MCF 10A (cell line): ENCODE results near the gene TP53RK. TPM values are rescaled to one million over a fixed set of nuclear protein-coding genes. Genes with fewer than 3 reads are reported as not detected.

ENCODE experiments used
- BruUV-seq: library from RNA; stranded (reverse); fragments of 400-500 nt; replicated peaks from 2 replicates; lab custom pipeline; 2021; lab: Mats Ljungman, UMichigan
- CTCF ChIA-PET: fragments of 300-600 bp; sonication (Branson Sonifier 250); formaldehyde crosslinking; extraction: SDS; loops from one replicate; lab custom pipeline; 2021; ENCODE audit warnings: antibody characterized with exemption, inconsistent platforms; lab: Yijun Ruan, JAX
- POLR2A ChIA-PET: fragments of 300-600, 350-650 bp; sonication (Branson Sonifier 250); formaldehyde crosslinking; extraction: SDS; loops from one replicate; lab custom pipeline; 2020; ENCODE audit warnings: antibody characterized with exemption, inconsistent platforms; lab: Yijun Ruan, JAX
- DNase-seq: peaks from one replicate; pipeline ENCODE4 v3.0.0-alpha.2; 2018; ENCODE audit not compliant: unreplicated experiment
- H3K27ac Mint-ChIP-seq: one replicate; pipeline ENCODE4 v1.8.0; 2022; ENCODE audit warnings: mild to moderate bottlenecking, low read depth, mixed read lengths; ENCODE audit not compliant: unreplicated experiment
- H3K27me3 Mint-ChIP-seq: one replicate; pipeline ENCODE4 v1.8.0; 2022; ENCODE audit warnings: mixed read lengths; ENCODE audit not compliant: insufficient read depth, unreplicated experiment
- H3K36me3 Mint-ChIP-seq: one replicate; pipeline ENCODE4 v1.8.0; 2022; ENCODE audit warnings: mild to moderate bottlenecking, moderate library complexity, mixed read lengths; ENCODE audit not compliant: insufficient read depth, unreplicated experiment
- H3K4me1 Mint-ChIP-seq: one replicate; pipeline ENCODE4 v1.8.0; 2022; ENCODE audit warnings: mixed read lengths; ENCODE audit not compliant: insufficient read depth, unreplicated experiment
- H3K4me3 Mint-ChIP-seq: one replicate; pipeline ENCODE4 v1.8.0; 2022; ENCODE audit warnings: mild to moderate bottlenecking, moderate library complexity, mixed read lengths; ENCODE audit not compliant: unreplicated experiment
- H3K9me3 Mint-ChIP-seq: one replicate; pipeline ENCODE4 v1.8.0; 2022; ENCODE audit warnings: mixed read lengths; ENCODE audit not compliant: unreplicated experiment
- CTCF ChIP-seq: fragments of 200-600 bp; IDR thresholded peaks from one replicate; pipeline ENCODE4 v1.8.0; 2022; ENCODE audit warnings: antibody characterized with exemption, mild to moderate bottlenecking; ENCODE audit not compliant: unreplicated experiment
- intact Hi-C: fragments of 100-400 bp; cut with micrococcal nuclease; formaldehyde crosslinking; loops from 2 replicates; pipeline ENCODE4 v1.14.1; 2022
- total RNA-seq: library from RNA; stranded (reverse); gene quantifications from 2 replicates; pipeline ENCODE4 v1.2.3, GENCODE V29; 2022

TP53RK gene
- total RNA-seq, 1 experiment from 2014 or later: 16.2 TPM

GRCh38 chr20:46666818-46667515, 22.3 kb downstream of the TP53RK start:
- intact Hi-C loops: no loop called here
- CTCF ChIA-PET: interaction anchor here (1.0 to 1.2 kb wide), 2 partner anchors 80 to 148 kb away, joined by 3 read pairs; no protein-coding TSS in a partner anchor
- H3K9me3 Mint-ChIP-seq: no peaks in the 10 kb centered on the region
- peak; percentile 70 for DNase-seq
- no TSS peak for BruUV-seq
- no peaks in the 10 kb centered on the region for H3K36me3 Mint-ChIP-seq
- no peaks in the 10 kb centered on the region for H3K4me1 Mint-ChIP-seq
- H3K27me3 Mint-ChIP-seq: no peaks in the 10 kb centered on the region
- TF ChIP-seq CTCF: no peak
- POLR2A ChIA-PET: no interaction called here
- no peak overlapping the region for H3K27ac Mint-ChIP-seq
- H3K4me3 Mint-ChIP-seq: no peak overlapping the region

- H3K4me3 Mint-ChIP-seq: no peak overlapping the region
- no peaks in the 10 kb centered on the region for H3K4me1 Mint-ChIP-seq
- no peak for DNase-seq
- intact Hi-C loops: no loop called here
- no peak for TF ChIP-seq CTCF
- H3K27me3 Mint-ChIP-seq: no peaks in the 10 kb centered on the region
- CTCF ChIA-PET: no interaction called here
- H3K27ac Mint-ChIP-seq: no peak overlapping the region
- BruUV-seq: no TSS peak
- POLR2A ChIA-PET: no interaction called here
- H3K9me3 Mint-ChIP-seq: no peaks in the 10 kb centered on the region
- H3K36me3 Mint-ChIP-seq: no peaks in the 10 kb centered on the region
Observed at GRCh38 chr20:46666306-46666705, 22.9 kb downstream of the TP53RK start.

GRCh38 chr20:46665602-46666001, 23.6 kb downstream of the TP53RK start:
- Mint-ChIP-seq H3K4me1 (no peaks in the 10 kb centered on the region), H3K4me3 (no peak overlapping the region), H3K9me3 (peaks cover 5% of the 10 kb centered on the region), H3K36me3 (no peaks in the 10 kb centered on the region), H3K27me3 (peaks cover 5% of the 10 kb centered on the region), H3K27ac (no peak overlapping the region)
- DNase-seq: no peak
- ChIA-PET POLR2A (no interaction called here), CTCF (no interaction called here)
- TF ChIP-seq CTCF: no peak
- BruUV-seq: no TSS peak
- intact Hi-C loops: no loop called here

- BruUV-seq: no TSS peak
- intact Hi-C loops: no loop called here
- ChIA-PET CTCF (interaction anchor here (0.6 to 0.7 kb wide), 3 partner anchors 94 to 332 kb away, joined by 3 to 5 read pairs (median 4); no protein-coding TSS in a partner anchor), POLR2A (interaction anchor here (0.6 kb wide), 1 partner anchor 36 kb away, joined by 4 read pairs; no protein-coding TSS in a partner anchor)
- Mint-ChIP-seq H3K4me3 (no peak overlapping the region), H3K9me3 (peaks cover 10% of the 10 kb centered on the region), H3K27ac (no peak overlapping the region), H3K4me1 (no peaks in the 10 kb centered on the region), H3K27me3 (peaks cover 12% of the 10 kb centered on the region), H3K36me3 (no peaks in the 10 kb centered on the region)
- DNase-seq: no peak
- no peak for TF ChIP-seq CTCF
Observed at GRCh38 chr20:46663531-46663930, 25.7 kb downstream of the TP53RK start.
